ENCODE results near the gene GRB7.

GRCh38 chr17:39736319-39737165 is 1.2 kb upstream of the GRB7 start:
- TF ChIP-seq CTCF (IDR thresholded peaks at IDR 0.05) (no peak), POLR2A (IDR thresholded peaks at IDR 0.05) (no peak)

Data from uterus (tissue), 2 donors.